ENCODE measurements around the gene ZNF513.

- TF ChIP-seq GLIS3 (CRISPR knock-in tag; IDR thresholded peaks at IDR 0.05) (no peak), ZFP3 (CRISPR knock-in tag; IDR thresholded peaks at IDR 0.05) (no peak; the same call in 1 of the 2 replicates), BACH2 (CRISPR knock-in tag; IDR thresholded peaks at IDR 0.05; ENCODE audit: borderline replicate concordance) (no peak), RARB (CRISPR knock-in tag; IDR thresholded peaks at IDR 0.05) (no peak), ZNF70 (CRISPR knock-in tag; IDR thresholded peaks at IDR 0.05) (no peak), OSR1 (CRISPR knock-in tag; IDR thresholded peaks at IDR 0.05) (no peak), PPARA (CRISPR knock-in tag; IDR thresholded peaks at IDR 0.05; ENCODE audit: borderline replicate concordance) (no peak), ISL1 (CRISPR knock-in tag; IDR thresholded peaks at IDR 0.05) (no peak), CREB5 (CRISPR knock-in tag; IDR thresholded peaks at IDR 0.05; ENCODE audit: low read depth) (no peak), ZFP30 (CRISPR knock-in tag; IDR thresholded peaks at IDR 0.05) (no peak), TSHZ2 (CRISPR knock-in tag; IDR thresholded peaks at IDR 0.05) (no peak), ZNF8 (CRISPR knock-in tag; IDR thresholded peaks at IDR 0.05) (no peak), CSDC2 (CRISPR knock-in tag; IDR thresholded peaks at IDR 0.05) (no peak)
These were observed 48.5 kb upstream of the ZNF513 start for GRCh38 chr2:27428978-27429541.

All from SK-N-SH treated with all-trans-retinoic acid at 6 μM for 48 hours (cell line).